PC-3 (cell line): Measurements from ENCODE around the gene TDG.

Source experiments
- EZH2 ChIP-seq: fragments of 300-600 bp; sonication (generic); IDR thresholded peaks from one replicate; pipeline ENCODE4 v1.6.1; 2017; ENCODE audit warnings: antibody characterized with exemption, mild to moderate bottlenecking, low read length; ENCODE audit not compliant: unreplicated experiment
- TF ChIP-seq, protein P1 (sequence below): fragments of 300-600 bp; sonication (generic); conservative IDR thresholded peaks from 2 replicates; pipeline ENCODE4 v1.5.1; 2017; ENCODE audit warnings: antibody characterized with exemption, low read depth, mild to moderate bottlenecking, low read length

DNA sequence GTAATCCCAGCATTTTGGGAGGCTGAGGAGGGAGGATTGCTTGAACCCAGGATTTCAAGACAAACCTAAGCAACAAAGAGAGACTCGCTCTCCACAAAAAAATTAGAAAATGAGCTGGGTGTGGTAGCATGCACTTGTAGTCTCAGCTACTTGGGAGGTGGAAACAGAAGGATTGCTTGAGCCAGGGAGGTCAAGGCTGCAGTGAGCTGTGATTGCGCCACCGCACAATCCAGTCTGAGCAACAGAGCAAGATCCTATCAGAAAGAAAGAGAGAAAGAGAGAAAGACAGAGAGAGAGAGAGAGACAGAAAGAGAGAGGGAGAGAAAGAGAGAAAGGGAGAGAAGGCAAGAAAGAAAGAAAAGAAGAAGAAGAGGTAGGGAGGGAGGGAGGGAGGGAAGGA lies 37.0 kb downstream of the TDG start:
- TF ChIP-seq EZH2: no peak
- TF ChIP-seq, protein P1, sequence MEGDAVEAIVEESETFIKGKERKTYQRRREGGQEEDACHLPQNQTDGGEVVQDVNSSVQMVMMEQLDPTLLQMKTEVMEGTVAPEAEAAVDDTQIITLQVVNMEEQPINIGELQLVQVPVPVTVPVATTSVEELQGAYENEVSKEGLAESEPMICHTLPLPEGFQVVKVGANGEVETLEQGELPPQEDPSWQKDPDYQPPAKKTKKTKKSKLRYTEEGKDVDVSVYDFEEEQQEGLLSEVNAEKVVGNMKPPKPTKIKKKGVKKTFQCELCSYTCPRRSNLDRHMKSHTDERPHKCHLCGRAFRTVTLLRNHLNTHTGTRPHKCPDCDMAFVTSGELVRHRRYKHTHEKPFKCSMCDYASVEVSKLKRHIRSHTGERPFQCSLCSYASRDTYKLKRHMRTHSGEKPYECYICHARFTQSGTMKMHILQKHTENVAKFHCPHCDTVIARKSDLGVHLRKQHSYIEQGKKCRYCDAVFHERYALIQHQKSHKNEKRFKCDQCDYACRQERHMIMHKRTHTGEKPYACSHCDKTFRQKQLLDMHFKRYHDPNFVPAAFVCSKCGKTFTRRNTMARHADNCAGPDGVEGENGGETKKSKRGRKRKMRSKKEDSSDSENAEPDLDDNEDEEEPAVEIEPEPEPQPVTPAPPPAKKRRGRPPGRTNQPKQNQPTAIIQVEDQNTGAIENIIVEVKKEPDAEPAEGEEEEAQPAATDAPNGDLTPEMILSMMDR: no peak
